ENCODE measurements around the gene ARID5B.

Gene ARID5B

DNA sequence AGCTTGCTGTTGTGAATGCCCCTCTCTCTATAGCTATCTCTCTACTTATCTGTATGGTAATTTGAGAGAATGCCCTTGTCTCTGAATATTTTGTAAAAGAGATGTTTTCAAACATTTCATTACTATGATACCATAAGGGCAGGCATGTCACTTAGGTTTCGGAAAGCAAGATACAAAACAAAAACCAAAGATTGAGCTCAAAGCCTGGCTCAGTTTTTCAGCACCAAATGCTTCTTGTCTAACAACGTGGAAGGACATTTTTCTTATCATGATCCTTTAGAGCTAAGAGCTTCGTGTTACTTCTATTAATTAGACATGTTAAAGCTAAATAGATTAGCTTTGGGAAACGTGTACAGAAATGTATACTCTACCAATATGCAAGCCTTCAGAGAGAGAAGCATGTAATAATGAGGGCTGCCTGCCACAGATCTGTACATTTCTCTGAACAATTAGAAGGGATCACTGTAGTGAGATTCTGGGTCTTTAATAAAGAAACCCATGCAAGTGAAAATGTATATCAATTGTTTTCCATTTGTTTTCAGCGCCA is 148.9 kb downstream of the ARID5B start:
- Histone ChIP-seq H3K36me3 (peaks cover 18 to 42% (median 21%) of the 10 kb centered on the region in 3 donors), H3K4me1 (peaks cover 0 to 77% (median 64%) of the 10 kb centered on the region in 4 donors), H3K9me3 (no peaks in the 10 kb centered on the region), H3K27me3 (no peaks in the 10 kb centered on the region), H3K27ac (peak overlapping the region; percentile 88 to 96), H3K4me3 (peak overlapping the region; percentile 62 to 69)
- no peak for DNase-seq
- TF ChIP-seq, protein P1, sequence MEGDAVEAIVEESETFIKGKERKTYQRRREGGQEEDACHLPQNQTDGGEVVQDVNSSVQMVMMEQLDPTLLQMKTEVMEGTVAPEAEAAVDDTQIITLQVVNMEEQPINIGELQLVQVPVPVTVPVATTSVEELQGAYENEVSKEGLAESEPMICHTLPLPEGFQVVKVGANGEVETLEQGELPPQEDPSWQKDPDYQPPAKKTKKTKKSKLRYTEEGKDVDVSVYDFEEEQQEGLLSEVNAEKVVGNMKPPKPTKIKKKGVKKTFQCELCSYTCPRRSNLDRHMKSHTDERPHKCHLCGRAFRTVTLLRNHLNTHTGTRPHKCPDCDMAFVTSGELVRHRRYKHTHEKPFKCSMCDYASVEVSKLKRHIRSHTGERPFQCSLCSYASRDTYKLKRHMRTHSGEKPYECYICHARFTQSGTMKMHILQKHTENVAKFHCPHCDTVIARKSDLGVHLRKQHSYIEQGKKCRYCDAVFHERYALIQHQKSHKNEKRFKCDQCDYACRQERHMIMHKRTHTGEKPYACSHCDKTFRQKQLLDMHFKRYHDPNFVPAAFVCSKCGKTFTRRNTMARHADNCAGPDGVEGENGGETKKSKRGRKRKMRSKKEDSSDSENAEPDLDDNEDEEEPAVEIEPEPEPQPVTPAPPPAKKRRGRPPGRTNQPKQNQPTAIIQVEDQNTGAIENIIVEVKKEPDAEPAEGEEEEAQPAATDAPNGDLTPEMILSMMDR (IDR thresholded peaks at IDR 0.05) = no peak
- intact Hi-C loops (cut with DNase I; ENCODE audit: low total_unique reads) = no loop called here

DNA sequence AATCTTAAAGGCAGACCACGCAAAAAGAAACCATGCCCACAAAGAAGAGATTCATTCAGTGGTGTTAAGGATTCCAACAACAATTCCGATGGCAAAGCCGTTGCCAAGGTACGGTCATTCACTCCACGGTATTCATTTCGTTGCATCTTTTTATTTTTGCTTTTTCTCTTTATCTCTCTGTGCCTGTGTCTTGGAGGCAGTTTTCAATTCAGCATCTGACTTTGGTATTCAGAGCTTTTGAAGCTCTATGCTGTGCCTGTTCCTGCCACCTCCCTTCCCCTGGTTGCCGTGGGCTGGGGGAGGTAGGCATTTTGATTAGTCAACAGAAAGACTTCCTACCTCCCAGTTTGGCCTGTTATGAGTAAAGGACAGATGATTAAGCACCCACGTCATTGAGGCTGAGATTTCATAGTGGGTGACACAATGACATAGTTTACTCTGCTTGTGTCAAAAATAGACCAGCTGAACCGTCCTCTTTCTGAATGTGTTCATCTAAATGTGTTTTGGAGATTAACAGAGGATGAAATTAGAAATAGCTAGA is 149.5 kb downstream of the ARID5B start:
- intact Hi-C loops (cut with DNase I; ENCODE audit: low total_unique reads) = no loop called here
- TF ChIP-seq, protein P1 (IDR thresholded peaks at IDR 0.05) = no peak
- peaks cover 18 to 48% (median 21%) of the 10 kb centered on the region in 3 donors for H3K36me3 ChIP-seq
- peak overlapping the region; percentile 62 to 69 for H3K4me3 ChIP-seq
- peaks cover 0 to 77% (median 61%) of the 10 kb centered on the region in 4 donors for H3K4me1 ChIP-seq
- no peaks in the 10 kb centered on the region for H3K9me3 ChIP-seq
- no peaks in the 10 kb centered on the region for H3K27me3 ChIP-seq
- peak; percentile 76 to 84 for DNase-seq
- peak overlapping the region; percentile 88 to 96 for H3K27ac ChIP-seq

DNA sequence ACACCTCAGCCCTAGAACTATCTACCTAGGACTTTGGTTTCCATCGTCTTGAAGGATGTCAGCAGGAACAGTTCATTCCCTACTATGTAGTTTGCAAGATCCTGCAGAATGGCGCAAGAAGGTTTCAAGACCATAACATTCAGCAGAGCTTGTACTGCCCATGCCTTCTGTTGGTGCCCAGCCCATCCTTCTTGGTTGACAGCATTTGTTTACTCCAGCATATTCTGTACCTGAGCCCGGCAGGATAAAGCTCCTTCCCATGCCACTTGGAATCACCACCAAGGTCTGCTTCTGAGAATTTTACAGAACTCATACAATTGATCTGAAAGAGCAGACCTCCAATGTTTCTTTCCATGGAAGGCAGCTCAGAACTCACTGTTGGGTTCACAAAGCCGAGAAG is 150.8 kb downstream of the ARID5B start:
- H3K4me1 ChIP-seq = peaks cover 0 to 77% (median 56%) of the 10 kb centered on the region in 4 donors
- no peaks in the 10 kb centered on the region for H3K27me3 ChIP-seq
- H3K36me3 ChIP-seq = peaks cover 21 to 52% (median 25%) of the 10 kb centered on the region in 3 donors
- no peaks in the 10 kb centered on the region for H3K9me3 ChIP-seq
- TF ChIP-seq, protein P1 (IDR thresholded peaks at IDR 0.05) = no peak
- H3K27ac ChIP-seq = peak overlapping the region; percentile 88 to 96
- H3K4me3 ChIP-seq = peak overlapping the region; percentile 62 to 69
- no peak for DNase-seq
- intact Hi-C loops (cut with DNase I; ENCODE audit: low total_unique reads) = no loop called here

DNA sequence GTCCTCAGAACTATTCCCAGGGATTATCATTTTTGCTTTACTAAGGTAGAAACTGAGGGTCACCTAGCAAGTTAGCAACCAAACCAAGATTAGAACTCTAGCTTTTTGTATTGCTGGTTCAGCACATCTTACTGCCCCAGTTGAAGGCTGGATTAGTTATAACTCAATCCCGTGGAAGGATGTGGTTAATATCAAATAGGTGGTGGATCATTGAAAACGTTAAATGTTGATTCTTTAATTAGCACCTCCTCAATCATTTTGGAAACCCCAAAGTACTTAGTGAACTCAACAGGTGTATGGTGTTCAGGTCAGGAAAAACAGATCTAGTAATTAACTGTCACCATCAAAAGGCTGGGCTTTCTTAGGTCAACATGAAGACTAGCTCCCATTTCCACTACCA is 152.4 kb downstream of the ARID5B start:
- DNase-seq = no peak
- H3K27me3 ChIP-seq = no peaks in the 10 kb centered on the region
- peaks cover 0 to 77% (median 55%) of the 10 kb centered on the region in 4 donors for H3K4me1 ChIP-seq
- TF ChIP-seq, protein P1 (IDR thresholded peaks at IDR 0.05) = no peak
- H3K27ac ChIP-seq = peak overlapping the region; percentile 88 to 96
- intact Hi-C loops (cut with DNase I; ENCODE audit: low total_unique reads) = no loop called here
- no peaks in the 10 kb centered on the region for H3K9me3 ChIP-seq
- peaks cover 26 to 58% (median 35%) of the 10 kb centered on the region in 3 donors for H3K36me3 ChIP-seq
- peak overlapping the region; percentile 12 to 38 for H3K4me3 ChIP-seq

DNA sequence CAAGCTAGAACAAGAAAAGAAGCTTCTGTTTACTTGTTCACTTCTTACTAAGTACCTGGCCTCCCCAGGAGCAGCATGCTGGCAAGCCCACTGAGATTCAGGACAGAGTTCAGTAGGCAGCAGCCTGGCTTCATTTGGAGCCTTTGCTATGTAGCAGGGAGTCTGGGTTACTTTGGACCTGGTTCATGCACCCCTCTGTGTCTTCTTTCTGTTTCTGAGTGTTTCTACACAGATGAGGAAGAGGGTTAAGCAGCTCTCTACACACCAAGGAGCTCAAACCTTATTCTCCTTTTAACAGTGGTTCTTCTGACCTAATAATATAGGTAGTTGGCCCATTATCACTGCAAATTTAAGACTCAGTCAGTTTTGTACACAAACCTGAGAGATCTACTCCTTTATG is 152.9 kb downstream of the ARID5B start:
- DNase-seq = no peak
- TF ChIP-seq, protein P1 (IDR thresholded peaks at IDR 0.05) = no peak
- Histone ChIP-seq H3K36me3 (peaks cover 26 to 58% (median 39%) of the 10 kb centered on the region in 3 donors), H3K4me1 (peaks cover 0 to 82% (median 56%) of the 10 kb centered on the region in 4 donors), H3K27me3 (no peaks in the 10 kb centered on the region), H3K9me3 (no peaks in the 10 kb centered on the region), H3K27ac (peak overlapping the region; percentile 88 to 96), H3K4me3 (peak overlapping the region; percentile 12 to 38)
- intact Hi-C loops (cut with DNase I; ENCODE audit: low total_unique reads) = no loop called here

All from tibial artery (tissue), 4 donors.